Measurements from ENCODE around the gene FGF14. TPM values are rescaled to one million over a fixed set of nuclear protein-coding genes. Genes with fewer than 3 reads are reported as not detected.
A peak's percentile ranks its signal among the peaks of the same experiment; 100 is the strongest.

The FGF14 gene
- total RNA-seq, 1 experiment from 2014 or later: not detected

GRCh38 chr13:101673360-101674105 lies 728.3 kb downstream of the FGF14 start:
- Histone ChIP-seq H3K79me2 (ENCODE audit: low read length) (no peaks in the 10 kb centered on the region), H3K4me2 (ENCODE audit: low read depth, low read length, poor library complexity, severe bottlenecking) (no peak overlapping the region), H3K36me3 (ENCODE audit: insufficient read depth, low read length) (no peaks in the 10 kb centered on the region)

DNA sequence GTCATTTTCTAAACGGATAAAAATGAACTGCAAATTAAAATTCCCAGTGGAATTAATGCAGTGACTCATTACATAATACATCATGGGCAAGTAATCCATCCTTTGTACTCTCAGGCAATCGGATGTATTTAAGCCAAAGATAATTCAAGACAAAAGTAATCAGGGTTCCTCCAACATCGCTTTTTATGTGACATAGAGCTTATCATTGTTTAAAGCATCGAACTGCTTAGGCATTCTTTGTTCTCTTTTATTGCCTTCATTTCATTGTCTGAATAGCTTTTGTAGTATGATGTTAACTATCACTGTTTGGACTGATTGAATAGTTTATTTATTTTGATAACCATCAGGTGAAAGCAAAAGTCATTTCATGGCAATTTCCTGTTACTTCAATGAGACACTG lies 740.0 kb downstream of the FGF14 start:
- no peaks in the 10 kb centered on the region for H3K79me2 ChIP-seq (ENCODE audit: low read length)
- no peaks in the 10 kb centered on the region for H3K27me3 ChIP-seq (ENCODE audit: low read length)
- H3K9ac ChIP-seq (ENCODE audit: low read length): no peak overlapping the region
- H3K4me3 ChIP-seq (ENCODE audit: low read length): no peak overlapping the region
- H3K4me1 ChIP-seq (ENCODE audit: low read length): no peaks in the 10 kb centered on the region
- no peak overlapping the region for H2AFZ ChIP-seq (ENCODE audit: low read length)
- no peaks in the 10 kb centered on the region for H3K9me2 ChIP-seq (replicated peaks; ENCODE audit: insufficient read depth, low read length)
- H3K27ac ChIP-seq (ENCODE audit: low read length): no peak overlapping the region
- no peaks in the 10 kb centered on the region for H3K36me3 ChIP-seq (ENCODE audit: insufficient read depth, low read length)
- H3K4me2 ChIP-seq (ENCODE audit: low read depth, low read length, poor library complexity, severe bottlenecking): no peak overlapping the region
- H3K9me3 ChIP-seq (ENCODE audit: low read length): no peaks in the 10 kb centered on the region
- H4K20me1 ChIP-seq (ENCODE audit: insufficient read depth, low read depth, low read length): no peaks in the 10 kb centered on the region
- no peak for DNase-seq

More at GRCh38 chr13:101673360-101674105, 728.3 kb downstream of the FGF14 start:
- DNase-seq: peak; percentile 12
- no peaks in the 10 kb centered on the region for H4K20me1 ChIP-seq (ENCODE audit: insufficient read depth, low read depth, low read length)
- no peaks in the 10 kb centered on the region for H3K9me3 ChIP-seq (ENCODE audit: low read length)
- H2AFZ ChIP-seq (ENCODE audit: low read length): peak overlapping the region; percentile 5; the same call in 1 of the 2 replicates
- no peak overlapping the region for H3K27ac ChIP-seq (ENCODE audit: low read length)
- no peaks in the 10 kb centered on the region for H3K27me3 ChIP-seq (ENCODE audit: low read length)
- no peak overlapping the region for H3K4me3 ChIP-seq (ENCODE audit: low read length)
- H3K4me1 ChIP-seq (ENCODE audit: low read length): peaks cover 32% of the 10 kb centered on the region
- H3K9me2 ChIP-seq (replicated peaks; ENCODE audit: insufficient read depth, low read length): no peaks in the 10 kb centered on the region
- no peak overlapping the region for H3K9ac ChIP-seq (ENCODE audit: low read length)

Small RNA genes within 50 kb of the gene (small RNA-seq; reads per million reads assigned to genes)
- gene MIR2681 (not detected), gene MIR4705 (not detected), gene RNU1-24P (not detected), gene RNY1P2 (not detected), gene RPL39P29 (not detected)

Other genes starting within 250 kb of the FGF14 start
- 62.2 and 64.6 TPM in 2 replicates for gene TPP2, start 194.9 kb upstream of the FGF14 start, total RNA-seq (2014; rRNA removed; shearing (Covaris generic); ENCODE audit: low replicate concordance)